Endothelial cell of hepatic sinusoid (primary cell): ENCODE data around the gene TBC1D5.

ENCODE experiments used
- in situ Hi-C: cut with HindIII; loops from 2 replicates; pipeline ENCODE4 v1.10.0; 2017; ENCODE audit warnings: low sequenced_read_pairs

Gene TBC1D5

DNA sequence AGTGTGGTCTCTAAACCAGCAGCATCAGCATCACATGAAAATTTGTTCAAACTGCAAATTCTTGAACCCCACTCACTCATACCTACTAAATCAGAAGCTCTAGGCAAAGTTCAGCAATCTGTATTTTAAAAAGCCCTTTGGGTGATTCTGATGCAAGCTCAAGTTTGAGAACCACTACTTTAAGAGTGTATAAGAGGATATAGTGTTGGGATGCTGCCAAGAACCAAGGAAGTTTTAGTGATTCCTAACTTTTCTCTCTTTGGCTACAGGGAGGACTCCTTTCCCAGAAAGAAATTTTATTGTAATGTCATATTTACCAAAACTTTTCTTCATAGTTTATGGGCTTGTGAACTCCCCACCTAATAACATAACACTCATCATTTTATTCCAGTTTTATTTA, 422.2 kb downstream of the TBC1D5 start:
- in situ Hi-C loops = no loop called here

DNA sequence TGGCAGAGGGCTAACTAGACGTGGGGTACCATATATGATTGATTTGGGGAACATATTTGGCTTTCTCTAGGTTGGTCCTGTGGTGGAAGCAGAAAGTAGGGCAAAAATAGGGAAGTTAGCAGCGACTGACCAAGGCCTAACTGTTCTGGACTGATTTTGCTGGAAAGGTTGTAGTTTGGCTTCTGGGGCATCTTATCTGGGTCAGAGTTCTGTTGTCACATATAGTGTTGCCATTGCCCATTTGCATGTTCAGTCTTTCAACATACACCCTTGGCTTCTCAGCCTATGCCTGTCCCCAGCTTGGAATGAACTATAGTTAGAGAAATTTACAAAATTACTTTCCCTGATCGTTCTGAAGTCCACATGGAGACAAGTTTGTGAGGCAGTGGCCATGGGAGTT, 426.5 kb downstream of the TBC1D5 start:
- in situ Hi-C loops = no loop called here

GRCh38 chr3:17314171-17314570, 428.3 kb downstream of the TBC1D5 start:
- in situ Hi-C loops = no loop called here

- in situ Hi-C loops = no loop called here
These were observed 428.7 kb downstream of the TBC1D5 start for GRCh38 chr3:17313746-17314145.

- in situ Hi-C loops = no loop called here
These were observed 431.4 kb downstream of the TBC1D5 start for GRCh38 chr3:17310983-17311382.

DNA sequence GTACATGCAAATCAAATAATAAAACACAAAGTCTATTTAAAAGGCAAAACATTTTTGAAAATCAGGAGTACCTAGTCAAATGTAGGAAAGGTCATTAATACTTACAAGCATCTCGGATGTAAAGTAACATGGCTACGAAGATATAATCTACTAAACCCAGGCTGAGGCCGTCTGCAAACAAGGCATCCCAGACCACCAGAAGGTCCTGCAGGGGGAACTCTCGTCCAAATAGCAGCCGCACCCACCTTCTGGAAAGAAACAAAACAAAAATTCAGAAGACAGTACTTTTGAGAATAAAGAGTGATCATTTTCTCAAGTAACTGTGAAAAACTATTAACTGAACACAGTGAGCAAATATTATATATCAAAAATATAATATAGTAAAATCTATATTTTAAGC, 434.5 kb downstream of the TBC1D5 start:
- in situ Hi-C loops = no loop called here

DNA sequence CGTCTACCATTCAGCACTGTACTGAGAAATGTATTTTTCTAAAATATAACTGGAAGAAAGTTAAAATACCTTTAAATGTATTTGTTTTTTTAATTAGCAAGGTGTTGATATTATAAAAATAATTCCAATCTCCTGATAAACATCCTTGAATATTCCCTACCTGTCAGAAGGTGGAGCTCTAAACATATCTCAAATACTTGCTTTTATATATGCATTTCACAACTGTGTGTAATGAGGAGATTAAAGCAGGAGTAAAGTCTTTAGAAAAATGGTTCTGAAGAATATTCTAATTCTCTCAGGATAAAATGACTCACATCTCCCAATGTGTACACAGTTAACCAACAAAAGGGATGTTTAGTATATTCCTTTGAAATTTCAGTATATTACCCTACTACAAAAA, 434.9 kb downstream of the TBC1D5 start:
- in situ Hi-C loops = no loop called here

DNA sequence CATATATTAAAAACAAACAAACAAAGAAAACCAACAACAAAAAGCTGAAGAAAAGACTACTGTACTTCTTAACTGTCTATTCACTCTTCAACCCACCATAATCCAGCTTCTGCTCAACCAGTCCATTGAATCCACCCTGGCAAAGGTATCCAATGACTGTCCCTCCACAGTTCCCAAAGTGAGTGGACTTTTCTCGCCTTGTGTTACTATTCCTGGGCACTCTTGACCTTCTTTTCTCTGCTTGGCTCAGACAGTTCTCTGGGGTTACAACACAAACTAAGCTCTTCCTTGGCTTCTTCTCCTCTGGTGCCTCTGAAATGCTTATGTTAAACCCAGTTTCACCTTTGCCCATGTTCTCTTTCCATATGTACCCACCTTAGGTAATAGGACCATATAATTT, 437.5 kb downstream of the TBC1D5 start:
- in situ Hi-C loops = no loop called here

- in situ Hi-C loops = no loop called here
These were observed 439.7 kb downstream of the TBC1D5 start for GRCh38 chr3:17302774-17303173.

DNA sequence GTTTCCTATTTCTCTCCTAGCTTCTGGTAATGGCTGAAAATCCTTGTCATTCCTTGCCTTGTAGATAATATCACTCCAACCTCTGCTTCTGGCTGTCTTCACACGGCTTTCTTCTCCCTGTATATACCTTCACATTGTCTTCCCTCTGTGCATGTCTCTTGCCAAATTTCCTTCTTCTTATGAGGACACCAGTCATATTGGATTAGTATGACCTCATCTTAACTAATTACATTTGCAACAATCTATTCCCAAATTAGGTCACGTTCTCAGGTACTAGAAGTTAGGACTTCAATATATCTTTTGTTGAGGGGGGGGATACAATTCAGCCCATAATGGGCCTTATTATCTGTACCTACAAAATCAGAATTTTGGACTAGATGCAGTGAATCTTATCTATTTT, 440.3 kb downstream of the TBC1D5 start:
- in situ Hi-C loops = no loop called here

DNA sequence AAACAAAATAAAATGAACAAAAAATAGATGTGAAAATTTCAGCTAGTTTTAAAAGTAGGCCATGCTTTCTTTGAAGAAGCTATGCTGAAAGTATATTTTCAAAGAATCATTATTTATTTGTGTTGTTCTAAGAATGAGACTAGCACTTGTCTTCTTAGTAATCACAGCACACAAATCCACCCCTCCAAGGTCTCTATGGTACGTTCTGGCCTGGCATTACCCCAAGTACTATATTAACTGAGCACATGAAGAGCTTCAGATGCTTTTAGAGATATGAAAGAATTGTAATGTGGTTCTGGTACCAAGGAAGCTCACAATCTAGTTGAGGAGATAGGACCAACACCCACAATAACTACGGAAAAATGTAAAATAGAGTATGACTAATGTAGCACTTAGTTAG, 441.2 kb downstream of the TBC1D5 start:
- in situ Hi-C loops = no loop called here

DNA sequence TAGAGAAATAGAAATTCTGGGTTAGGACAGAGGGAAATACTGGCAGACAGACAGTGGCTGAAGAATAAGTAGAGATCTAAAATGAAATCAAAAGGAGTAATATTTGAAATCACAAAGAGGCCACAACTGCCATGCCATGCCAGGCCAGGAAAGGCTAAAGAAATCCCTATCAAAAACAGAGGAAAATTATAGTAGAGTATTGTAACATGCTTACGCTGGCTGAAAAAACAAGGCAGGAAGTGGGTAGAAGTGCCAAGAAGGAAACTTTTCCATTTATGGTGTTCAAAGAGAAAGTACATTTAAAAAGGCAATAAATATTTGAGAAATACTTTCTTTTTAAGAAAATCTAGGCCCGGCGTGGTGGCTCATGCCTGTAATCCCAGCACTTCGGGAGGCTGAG, 442.0 kb downstream of the TBC1D5 start:
- in situ Hi-C loops = no loop called here

DNA sequence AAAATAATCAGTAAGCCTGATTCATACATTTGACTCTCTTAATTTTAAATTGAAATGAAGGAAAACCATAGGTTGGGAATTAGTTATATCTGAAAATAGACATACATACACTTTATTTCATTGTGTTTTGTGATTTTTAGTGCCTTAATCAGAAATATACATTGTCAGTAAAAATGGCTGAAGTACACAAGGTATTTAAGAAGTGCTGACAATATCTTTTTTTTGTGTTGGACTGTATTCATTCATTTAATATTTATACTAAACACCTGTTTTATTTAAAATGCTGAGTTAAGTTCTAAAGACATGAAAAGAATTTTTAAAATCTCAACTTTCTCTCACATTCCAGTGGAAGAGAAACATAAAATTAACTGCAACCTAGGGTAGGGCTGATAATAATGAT, 444.4 kb downstream of the TBC1D5 start:
- in situ Hi-C loops = no loop called here

DNA sequence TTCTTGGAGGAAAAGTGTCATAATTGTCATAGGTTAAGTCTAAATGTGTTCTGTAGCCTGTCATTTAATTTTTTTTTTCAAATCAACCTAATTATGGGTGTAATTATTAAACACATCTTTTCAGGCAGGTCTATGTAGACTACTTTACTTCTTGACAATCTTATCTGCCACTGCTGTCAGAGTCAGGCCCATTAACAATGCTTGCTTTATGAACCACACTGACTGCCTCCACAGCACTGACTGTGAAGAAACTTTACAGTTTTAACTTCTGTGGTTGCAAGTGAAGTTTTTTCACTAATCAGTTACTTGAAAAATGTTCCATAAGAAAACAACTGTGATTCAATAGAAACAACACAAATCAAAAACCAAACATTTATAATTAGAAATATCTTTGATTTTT, 449.9 kb downstream of the TBC1D5 start:
- in situ Hi-C loops = no loop called here

GRCh38 chr3:17290894-17291293, 451.5 kb downstream of the TBC1D5 start:
- in situ Hi-C loops = no loop called here

- in situ Hi-C loops = no loop called here
These were observed 453.5 kb downstream of the TBC1D5 start for GRCh38 chr3:17288839-17289399.

GRCh38 chr3:17287006-17287689, 455.3 kb downstream of the TBC1D5 start:
- in situ Hi-C loops = no loop called here

DNA sequence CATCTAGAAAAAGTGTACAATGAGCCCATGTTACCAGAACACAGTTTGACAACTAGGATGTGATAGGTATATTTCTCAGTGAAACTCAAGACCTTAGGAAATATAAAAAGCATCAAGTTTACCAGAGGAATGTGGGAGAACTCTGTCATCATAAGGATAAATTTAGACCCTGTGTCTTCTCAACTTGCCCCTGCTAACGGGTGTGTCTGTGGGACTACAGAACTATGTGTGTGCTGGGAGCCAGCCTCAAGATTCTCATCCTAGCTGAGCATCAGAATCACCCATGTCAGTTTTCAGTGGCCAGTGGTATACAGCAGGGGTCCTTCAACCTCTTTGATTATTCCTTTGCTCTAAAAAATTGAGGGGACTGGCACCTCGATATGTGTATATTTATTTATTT, 464.4 kb downstream of the TBC1D5 start:
- in situ Hi-C loops = no loop called here

DNA sequence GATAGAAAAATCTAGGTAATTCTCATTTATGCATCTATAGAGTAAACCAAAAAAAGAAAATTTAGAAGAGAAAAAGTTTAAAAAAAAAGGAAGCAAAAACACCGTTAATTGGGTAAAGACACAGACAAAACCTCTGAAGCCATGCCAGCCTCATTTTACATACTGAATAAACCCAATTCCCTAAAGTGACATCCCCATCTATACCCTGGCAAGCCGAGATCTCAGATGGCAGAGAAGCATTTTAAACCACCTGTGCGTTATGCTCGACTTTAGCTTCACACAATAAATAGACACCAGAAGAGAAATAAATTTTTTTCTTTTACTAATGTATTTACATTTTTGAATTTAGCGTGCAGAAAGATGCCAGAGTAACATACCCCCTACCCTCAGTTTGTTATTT, 475.6 kb downstream of the TBC1D5 start:
- in situ Hi-C loops = no loop called here

DNA sequence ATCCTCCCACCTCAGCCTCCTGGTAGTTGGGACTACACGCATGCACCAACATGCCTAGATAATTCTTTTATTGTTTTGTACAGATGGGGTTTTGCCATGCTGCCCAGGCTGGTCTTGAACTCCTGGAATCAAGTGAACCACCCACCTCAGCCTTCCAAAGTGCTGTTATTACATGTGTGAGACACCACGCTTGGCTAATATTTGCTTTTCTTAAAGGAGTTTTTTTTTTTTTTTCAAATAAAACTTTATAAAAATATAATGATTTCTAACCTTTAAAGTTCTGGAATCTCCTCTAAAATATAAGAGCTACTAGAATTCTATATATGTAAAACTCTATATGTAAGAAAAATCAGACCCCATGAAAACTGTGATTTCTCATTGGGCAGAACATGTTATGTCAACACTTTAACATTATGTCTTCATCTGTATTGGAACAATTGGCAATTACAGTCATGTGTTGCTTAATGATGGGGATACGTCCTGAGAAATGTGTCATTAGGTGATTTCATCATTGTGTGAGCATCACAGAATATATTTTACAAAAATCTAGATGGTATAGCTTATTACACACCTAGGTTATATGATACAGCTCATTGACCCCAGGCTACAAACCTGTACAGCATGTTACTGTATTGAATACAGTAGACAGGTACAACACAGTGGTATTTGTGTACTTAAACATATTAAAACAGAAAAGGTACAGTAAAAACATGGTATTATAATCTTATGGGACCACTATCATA, 480.6 kb downstream of the TBC1D5 start:
- in situ Hi-C loops = no loop called here

DNA sequence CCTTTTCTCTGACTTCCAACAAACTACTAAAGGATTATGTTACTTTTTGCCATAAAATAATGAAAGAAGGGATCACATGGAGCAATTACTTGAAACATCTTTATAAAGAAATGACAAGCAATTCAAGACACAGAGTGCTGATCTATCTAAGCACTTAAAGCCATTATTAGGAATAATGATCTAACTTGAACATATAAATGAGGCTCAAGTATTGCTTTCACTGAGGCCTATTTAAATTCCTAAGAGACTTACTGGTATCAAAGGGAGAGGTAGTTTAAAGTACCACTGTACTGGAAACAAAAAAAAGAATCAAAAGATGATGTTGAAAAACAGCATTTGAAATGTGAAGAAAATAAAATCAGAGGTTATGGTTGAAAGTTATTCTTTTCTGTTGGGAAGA, 482.2 kb downstream of the TBC1D5 start:
- in situ Hi-C loops = no loop called here

DNA sequence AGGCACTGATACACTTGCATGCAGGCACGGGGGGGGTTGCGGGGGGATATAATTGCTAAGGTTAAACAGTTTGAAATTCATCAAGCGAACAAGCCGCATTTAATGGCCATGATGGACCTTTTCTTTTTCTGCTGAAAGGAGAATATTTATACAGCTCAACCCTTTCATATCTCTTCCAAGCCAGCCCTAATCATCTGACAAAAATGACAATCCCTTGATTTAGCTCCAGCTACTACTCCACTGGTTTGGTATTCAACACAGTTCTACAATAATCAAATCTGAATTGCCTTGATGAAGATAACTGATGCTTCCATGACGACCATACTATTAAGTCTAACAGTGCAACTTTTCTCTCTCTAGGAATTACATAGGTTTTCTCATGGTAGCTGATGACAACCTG, 482.7 kb downstream of the TBC1D5 start:
- in situ Hi-C loops = no loop called here
